Ovary (tissue), 10 donors: Measurements from ENCODE around the gene ADISSP. TPM values are rescaled to one million over a fixed set of nuclear protein-coding genes. Genes with fewer than 3 reads are reported as not detected.

Experiments used
- DNase-seq, 5 donors: peaks; one replicate each; pipeline ENCODE4 v3.0.0-alpha.2; 2019 to 2020
- H3K27ac ChIP-seq, 2 donors: fragments of 200-600 bp; one replicate each; pipeline versions ENCODE4 v1.5.1 to v1.8.0; 2019 to 2022
- H3K27me3 ChIP-seq: fragments of 200-600 bp; one replicate; pipeline ENCODE4 v1.8.0; 2022
- H3K36me3 ChIP-seq: fragments of 200-600 bp; sonication (generic); one replicate; pipeline ENCODE4 v1.5.1; 2019
- H3K4me1 ChIP-seq: one replicate; pipeline ENCODE4 v1.8.1; 2013; ENCODE audit warnings: mild to moderate bottlenecking, moderate library complexity; ENCODE audit not compliant: insufficient read depth
- H3K4me3 ChIP-seq: fragments of 200-600 bp; sonication (generic); one replicate; pipeline ENCODE4 v1.5.1; 2017
- H3K9me3 ChIP-seq, 2 donors: fragments of 200-600 bp in 1 of 2; sonication (generic) in 1 of 2; one replicate each; pipeline versions ENCODE4 v1.5.1 to v1.8.1; 2013 to 2019; ENCODE audit warnings: mild to moderate bottlenecking in 1 of 2, moderate library complexity in 1 of 2
- EP300 ChIP-seq: sonication (generic); formaldehyde crosslinking; IDR thresholded peaks from one replicate; pipeline ENCODE4 v1.6.1; 2017; ENCODE audit warnings: antibody characterized with exemption
- POLR2A ChIP-seq: fragments of 450-650 bp; IDR thresholded peaks from one replicate; pipeline ENCODE4 v1.6.1; 2017; ENCODE audit warnings: antibody characterized with exemption, mild to moderate bottlenecking, moderate library complexity
- WGBS, 3 donors: extraction: QIAGEN DNeasy Blood & Tissue Kit in 1 of 3; methylation state at CpG; one replicate each; pipeline versions ENCODE4 v1.1.5 to v1.1.7; 2013 to 2017; 5-methylcytosine and 5-hydroxymethylcytosine counted together
- intact Hi-C, 4 donors: fragments of 100-400 bp; cut with DNase I; formaldehyde crosslinking; loops; one replicate each; pipeline versions ENCODE4 v1.11.0 to v1.15.1; 2022 to 2023
- long read RNA-seq, 3 donors: library from polyadenylated mRNA in 2 of 3; unstranded in 2 of 3; transcript quantifications; one replicate each; pipeline ENCODE4 v2.0.0 and lab custom pipeline, GENCODE V29; 2021 to 2026
- polyA plus RNA-seq, 2 donors: library from polyadenylated mRNA; stranded (reverse); fragments of 200-250 nt in 1 of 2; fragments of 350-450 nt in 1 of 2; fragmentation: Illumina TruSeq in 1 of 2; extraction: RNeasy Lipid Tissue Mini Kit (QIAGEN cat#74804) in 1 of 2; gene quantifications; one replicate each; pipeline ENCODE4 v1.2.3, GENCODE V29; 2013 to 2014
- total RNA-seq, 7 donors: library from RNA; depleted of rRNA in 2 of 7; stranded (reverse); fragments of >200 nt in 2 of 7; fragmentation: NEBNext Ultra II Directional in 3 of 7; extraction: Animal tissue kit (Norgen Biotek cat#: 25700) in 3 of 7; gene quantifications; one replicate each; pipeline versions ENCODE4 v1.1.0 to v1.2.4, GENCODE V29; 2016 to 2023
- TF ChIP-seq, protein P1 (sequence below), 3 donors: fragments of 450-650 bp in 2 of 3; fragments of 200-600 bp in 1 of 3; IDR thresholded peaks; one replicate each; pipeline versions ENCODE4 v1.5.1 to v1.8.0; 2016 to 2022; ENCODE audit warnings: antibody characterized with exemption in 3 of 3, mild to moderate bottlenecking in 1 of 3
- donor health status: DM: no; HTN: no; CAD: no; lungs with moderate emphysema.
- donor health status: DM: no; HTN: no; CAD: no.
- donor health status: Bipolar disorder and iron deficiency.
- donor health status: DM: yes; HTN: yes; CAD: no.
- donor health status: DM: no; HTN: no; CAD: no.
- donor health status: DM: yes; HTN: yes; CAD: no.

The ADISSP gene
- 100 to 1,000 TPM in 1 of 7 donors, 10 to 100 TPM in 6; 24.6 to 124 (median 69.1) TPM for total RNA-seq
- polyA plus RNA-seq = 100 to 1,000 TPM in 1 of 2 donors, 10 to 100 TPM in 1; 11.5 to 103 TPM
- long read RNA-seq, donor 1, transcript C20orf27-202 (6 exons, 1,886 nt) = major isoform, 169 of 192 reads
- long read RNA-seq, donor 1, partial matches to known transcripts = 11 of 192 reads
- long read RNA-seq, donor 1, other reads (novel, unspliced or antisense) = 8 of 192 reads
- long read RNA-seq, donor 2, transcript C20orf27-202 (6 exons, 1,886 nt) = major isoform, 27 of 27 reads
- long read RNA-seq, donor 2, partial matches to known transcripts = 0 of 27 reads
- long read RNA-seq, donor 2, other reads (novel, unspliced or antisense) = 0 of 27 reads
- long read RNA-seq, donor 3, transcript C20orf27-202 (6 exons, 1,886 nt) = major isoform, 146 of 177 reads
- long read RNA-seq, donor 3, partial matches to known transcripts = 24 of 177 reads
- long read RNA-seq, donor 3, other reads (novel, unspliced or antisense) = 5 of 177 reads

DNA sequence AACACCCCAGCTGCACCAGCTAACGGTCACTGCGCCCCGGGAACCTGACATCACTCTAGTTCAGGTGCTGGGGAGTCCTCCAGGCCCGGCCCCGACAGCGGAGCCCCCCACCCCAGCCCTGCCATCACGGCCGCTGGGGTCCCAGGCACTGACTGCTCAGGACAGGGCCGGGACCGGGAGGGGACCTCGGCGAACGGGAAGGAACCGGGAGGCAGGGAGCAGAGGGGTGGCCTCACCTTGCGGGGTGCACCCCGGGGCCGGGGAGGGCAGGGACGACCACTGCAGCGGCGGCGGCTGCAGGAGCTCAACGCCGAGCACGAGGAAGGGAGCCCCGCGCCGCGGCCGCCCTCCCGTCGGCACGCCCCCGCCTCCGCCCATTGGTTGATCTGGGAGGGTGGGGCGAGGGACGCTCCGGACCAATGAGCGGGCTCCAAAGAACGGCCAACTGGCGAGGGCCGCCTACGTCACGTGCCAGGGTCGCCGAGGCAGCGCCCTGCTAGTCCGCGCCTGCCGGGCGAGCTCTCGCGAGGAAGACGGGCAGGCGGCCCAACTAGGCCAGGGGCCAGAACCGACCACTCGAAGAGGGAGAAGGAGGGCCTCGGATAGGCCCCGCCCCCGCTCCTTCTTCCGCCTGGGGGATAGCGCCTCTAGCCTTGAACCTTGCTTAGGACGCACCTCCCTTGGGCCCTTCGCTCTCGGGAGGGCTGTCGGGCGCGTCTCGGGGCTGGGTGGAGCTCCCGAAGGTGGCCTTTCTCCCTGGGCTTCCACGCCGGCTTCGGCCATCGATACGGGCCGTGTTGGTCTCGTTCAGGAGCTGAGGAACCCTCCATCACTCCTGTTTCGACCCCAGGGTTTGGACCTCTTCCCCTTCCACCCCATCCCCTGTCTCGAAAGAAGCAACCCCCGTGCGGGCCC, at the start of gene ADISSP:
Gene ADISSP, minus strand, starts transcription at position 327 of the 915 bp plus-strand sequence. CDS start 7,653 bp downstream, outside the sequence.
- no peaks in the 10 kb centered on the region for H3K27me3 ChIP-seq
- DNase-seq = peak; percentile 99 to 100 (median 100)
- H3K36me3 ChIP-seq = no peaks in the 10 kb centered on the region
- H3K9me3 ChIP-seq = no peaks in the 10 kb centered on the region
- WGBS, 3 donors = 0% methylated on average over 53 to 80 of the region's 80 CpGs
- peaks cover 15% of the 10 kb centered on the region for H3K4me1 ChIP-seq
- intact Hi-C loops = loop anchor here in 1 of 4 donors (10.0 kb wide), 1 partner anchor 83 kb away; the partner anchor contains the start of gene ADAM33
- peak within 1 kb of the TSS; percentile 85 to 92 for H3K27ac ChIP-seq
- TF ChIP-seq, protein P1, sequence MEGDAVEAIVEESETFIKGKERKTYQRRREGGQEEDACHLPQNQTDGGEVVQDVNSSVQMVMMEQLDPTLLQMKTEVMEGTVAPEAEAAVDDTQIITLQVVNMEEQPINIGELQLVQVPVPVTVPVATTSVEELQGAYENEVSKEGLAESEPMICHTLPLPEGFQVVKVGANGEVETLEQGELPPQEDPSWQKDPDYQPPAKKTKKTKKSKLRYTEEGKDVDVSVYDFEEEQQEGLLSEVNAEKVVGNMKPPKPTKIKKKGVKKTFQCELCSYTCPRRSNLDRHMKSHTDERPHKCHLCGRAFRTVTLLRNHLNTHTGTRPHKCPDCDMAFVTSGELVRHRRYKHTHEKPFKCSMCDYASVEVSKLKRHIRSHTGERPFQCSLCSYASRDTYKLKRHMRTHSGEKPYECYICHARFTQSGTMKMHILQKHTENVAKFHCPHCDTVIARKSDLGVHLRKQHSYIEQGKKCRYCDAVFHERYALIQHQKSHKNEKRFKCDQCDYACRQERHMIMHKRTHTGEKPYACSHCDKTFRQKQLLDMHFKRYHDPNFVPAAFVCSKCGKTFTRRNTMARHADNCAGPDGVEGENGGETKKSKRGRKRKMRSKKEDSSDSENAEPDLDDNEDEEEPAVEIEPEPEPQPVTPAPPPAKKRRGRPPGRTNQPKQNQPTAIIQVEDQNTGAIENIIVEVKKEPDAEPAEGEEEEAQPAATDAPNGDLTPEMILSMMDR (IDR thresholded peaks at IDR 0.05) = no peak
- peak; percentile 67 for TF ChIP-seq POLR2A
- TF ChIP-seq EP300 = no peak
- H3K4me3 ChIP-seq = peak within 1 kb of the TSS; percentile 77

DNA sequence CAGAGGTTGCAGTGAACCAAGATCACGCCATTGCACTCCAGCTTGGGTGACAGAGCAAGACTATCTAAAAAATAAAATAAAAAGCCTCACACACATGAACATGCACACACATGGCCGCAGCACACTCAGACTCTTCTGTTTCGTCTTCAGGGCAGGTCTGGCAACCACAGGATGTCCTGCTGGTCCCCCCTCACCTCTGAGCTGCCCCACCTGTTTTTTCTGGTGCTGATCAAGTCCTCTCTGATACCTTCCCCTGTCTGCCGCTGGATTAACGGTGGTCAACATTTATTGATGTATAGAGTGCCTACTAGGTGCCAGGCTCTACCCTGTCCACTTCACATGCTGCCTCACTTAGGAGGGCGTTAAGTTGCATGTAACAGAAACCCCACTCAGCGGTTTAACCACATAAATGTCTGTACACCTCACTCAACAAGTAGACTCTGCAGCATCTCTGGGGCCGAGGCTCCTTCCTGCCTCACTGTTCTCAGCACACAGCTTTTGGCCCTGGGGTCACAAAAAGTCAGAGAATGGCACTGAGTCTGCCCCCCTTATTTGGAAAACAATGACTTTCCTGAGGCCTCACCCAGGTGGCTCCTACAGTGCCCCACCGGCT, 48.3 kb upstream of the ADISSP start:
- 82 to 86% (median 83%) methylated on average over 9 of the region's 9 CpGs for WGBS, 3 donors
- intact Hi-C loops = no loop called here
- H3K9me3 ChIP-seq = no peaks in the 10 kb centered on the region
- no peak for DNase-seq
- H3K36me3 ChIP-seq = no peaks in the 10 kb centered on the region
- no peak overlapping the region for H3K27ac ChIP-seq
- no peak for TF ChIP-seq EP300
- TF ChIP-seq, protein P1 (IDR thresholded peaks at IDR 0.05) = no peak
- TF ChIP-seq POLR2A = no peak
- peaks cover 7% of the 10 kb centered on the region for H3K4me1 ChIP-seq
- H3K27me3 ChIP-seq = no peaks in the 10 kb centered on the region
- H3K4me3 ChIP-seq = no peak overlapping the region

DNA sequence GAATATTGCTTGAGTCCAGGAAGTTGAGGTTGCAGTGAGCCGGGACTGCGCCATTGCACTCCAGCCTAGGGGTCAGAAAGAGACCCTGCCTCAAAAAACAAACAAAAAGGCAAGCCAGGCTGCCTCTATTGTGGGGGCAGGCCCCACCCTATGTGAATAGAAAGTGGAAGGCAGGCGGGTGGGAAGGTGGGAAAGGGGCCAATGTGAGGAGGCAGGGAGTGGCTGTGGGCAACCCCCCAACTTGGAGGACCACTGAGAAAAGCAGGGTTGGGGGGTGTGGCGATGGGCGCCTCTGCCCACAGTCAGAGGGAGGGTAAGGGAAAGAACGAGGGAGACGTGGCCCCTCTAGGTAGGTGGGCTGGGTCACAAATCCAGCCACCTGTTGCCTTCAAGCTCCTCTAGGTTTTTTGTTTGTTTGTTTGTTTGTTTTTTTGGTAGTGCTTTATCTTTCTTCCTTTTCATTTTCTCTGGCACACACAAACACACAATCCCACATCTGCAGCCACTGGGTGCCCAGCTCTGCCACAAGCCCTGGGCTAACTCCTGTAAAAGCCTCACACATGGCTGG, 47.5 kb upstream of the ADISSP start:
- no peaks in the 10 kb centered on the region for H3K36me3 ChIP-seq
- peaks cover 11% of the 10 kb centered on the region for H3K4me1 ChIP-seq
- WGBS, 3 donors = 82 to 87% (median 85%) methylated on average over 7 of the region's 7 CpGs
- no peak overlapping the region for H3K27ac ChIP-seq
- no peak overlapping the region for H3K4me3 ChIP-seq
- H3K27me3 ChIP-seq = no peaks in the 10 kb centered on the region
- H3K9me3 ChIP-seq = no peaks in the 10 kb centered on the region
- intact Hi-C loops = no loop called here
- DNase-seq = no peak
- TF ChIP-seq, protein P1 (IDR thresholded peaks at IDR 0.05) = no peak
- TF ChIP-seq EP300 (no peak), POLR2A (no peak)
